ENCODE measurements around the gene WDPCP.
"Not testable (repeated sequence)": the region's sequence is repeated elsewhere in the genome, so short reads cannot be mapped to it uniquely, and the experiment has no call there.

The WDPCP gene

DNA sequence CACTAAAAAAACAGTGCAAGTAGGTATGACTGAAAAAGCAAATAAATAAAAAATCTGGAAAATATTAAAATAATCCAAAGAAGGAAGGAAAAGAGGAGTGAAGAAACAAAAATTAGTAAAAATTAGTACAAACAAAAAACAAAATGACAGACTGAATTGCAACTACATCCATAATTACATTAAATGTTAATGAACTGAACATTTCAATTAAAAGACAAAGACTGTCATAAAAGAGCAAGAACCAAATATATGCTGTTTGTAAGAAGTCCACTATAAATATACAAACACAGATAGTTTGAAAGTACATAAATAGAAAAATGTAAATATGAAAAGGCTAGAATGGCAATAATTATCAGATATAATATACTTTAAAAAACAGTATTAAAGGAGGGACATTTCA, 267.6 kb downstream of the WDPCP start:
- CTCF ChIA-PET, result interaction anchor here (2.1 kb wide), 1 partner anchor 27 kb away, joined by 6 read pairs; no protein-coding TSS in a partner anchor
- POLR2A ChIA-PET, result no interaction called here
- no peak for TF ChIP-seq CTCF (IDR thresholded peaks at IDR 0.05; ENCODE audit: control extremely low read depth, extremely low read depth, low read depth, missing control alignments)
- DNase-seq (ENCODE audit: extremely low spot score), result no peak

GRCh38 chr2:63310614-63311013, 277.7 kb downstream of the WDPCP start:
- ChIA-PET POLR2A (no interaction called here), CTCF (interaction anchor here (1.0 kb wide), 1 partner anchor 192 kb away, joined by 3 read pairs; no protein-coding TSS in a partner anchor)
- DNase-seq (ENCODE audit: extremely low spot score), result no peak
- no peak for TF ChIP-seq CTCF (IDR thresholded peaks at IDR 0.05; ENCODE audit: control extremely low read depth, extremely low read depth, low read depth, missing control alignments)

DNA sequence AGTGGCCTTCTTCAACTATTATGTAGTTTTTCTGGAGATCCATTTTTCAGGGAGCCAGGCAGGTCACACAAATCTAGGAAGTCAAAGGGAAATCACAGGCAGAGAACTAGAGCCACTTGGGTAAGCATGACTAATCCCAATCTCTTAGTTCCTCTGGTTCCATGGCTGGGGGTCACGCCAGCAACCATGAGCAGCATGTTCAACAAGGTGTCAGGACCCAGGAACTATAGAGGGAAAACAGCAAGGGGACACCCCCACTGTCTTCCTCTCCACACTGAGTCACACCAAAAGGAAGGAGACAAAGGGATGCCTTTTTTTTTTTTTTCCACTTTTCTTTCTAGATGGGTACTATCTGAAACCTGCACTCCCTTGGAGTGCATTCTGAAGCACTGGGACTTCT, 286.8 kb downstream of the WDPCP start:
- no peak for TF ChIP-seq CTCF (IDR thresholded peaks at IDR 0.05; ENCODE audit: control extremely low read depth, extremely low read depth, low read depth, missing control alignments)
- DNase-seq (ENCODE audit: extremely low spot score), result no peak
- ChIA-PET CTCF (no interaction called here), POLR2A (no interaction called here)

DNA sequence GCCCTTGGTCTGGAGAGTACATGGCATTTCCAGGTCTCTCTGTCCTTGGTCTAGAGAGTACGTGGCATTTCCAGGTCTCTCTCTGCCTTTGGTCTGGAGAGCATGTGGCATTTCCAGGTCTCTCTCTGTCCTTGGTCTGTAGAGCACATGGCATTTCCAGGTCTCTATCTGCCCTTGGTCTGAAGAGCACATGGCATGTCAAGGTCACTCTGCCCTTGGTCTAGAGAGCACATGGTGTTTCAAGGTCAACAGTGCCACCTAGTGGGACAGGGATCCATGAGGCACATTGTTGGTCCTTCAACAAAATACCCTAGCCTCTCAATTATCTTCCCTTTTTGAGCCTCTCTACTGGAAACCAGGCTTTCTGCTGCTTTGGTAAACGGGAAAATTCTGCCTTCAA, 287.4 kb downstream of the WDPCP start:
- POLR2A ChIA-PET, result no interaction called here
- TF ChIP-seq CTCF (IDR thresholded peaks at IDR 0.05; ENCODE audit: control extremely low read depth, extremely low read depth, low read depth, missing control alignments), result peak; percentile 5
- CTCF ChIA-PET, result no interaction called here
- DNase-seq (ENCODE audit: extremely low spot score), result no peak

- DNase-seq (ENCODE audit: extremely low spot score), result no peak
- ChIA-PET POLR2A (no interaction called here), CTCF (no interaction called here)
- TF ChIP-seq CTCF (IDR thresholded peaks at IDR 0.05; ENCODE audit: control extremely low read depth, extremely low read depth, low read depth, missing control alignments), result no peak
Measured at GRCh38 chr2:63287956-63288355, 300.3 kb downstream of the WDPCP start.

GRCh38 chr2:63286520-63286919, 301.8 kb downstream of the WDPCP start:
- POLR2A ChIA-PET; DNase-seq (ENCODE audit: extremely low spot score); CTCF ChIA-PET: not testable (repeated sequence)

DNA sequence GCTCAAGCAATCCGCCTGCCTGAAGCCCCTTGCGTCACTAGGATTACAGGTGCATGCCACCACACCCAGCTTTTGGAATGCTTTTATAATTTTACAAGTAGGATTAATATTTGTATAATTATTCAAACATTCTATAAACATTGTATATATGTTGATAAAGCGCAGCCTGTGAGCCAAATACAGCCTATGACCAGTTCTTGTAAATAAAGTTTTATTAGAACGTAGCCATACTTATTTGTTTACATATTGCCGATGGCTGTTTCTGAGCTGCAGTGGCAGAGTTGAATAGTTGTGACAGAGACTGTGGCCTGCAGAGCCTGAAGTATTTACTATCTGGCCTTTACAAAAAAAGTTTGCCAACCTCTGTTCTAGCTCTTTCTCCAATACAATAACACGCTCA, 305.0 kb downstream of the WDPCP start:
- POLR2A ChIA-PET, result no interaction called here

More for the DNA sequence above, 305.0 kb downstream of the WDPCP start:
- no peak for DNase-seq (ENCODE audit: extremely low spot score)
- CTCF ChIA-PET, result no interaction called here
- no peak for TF ChIP-seq CTCF (IDR thresholded peaks at IDR 0.05; ENCODE audit: control extremely low read depth, extremely low read depth, low read depth, missing control alignments)

Data from GM10248 (cell line).